ENCODE data around the gene TLK2.
"Not testable (repeated sequence)": the region's sequence is repeated elsewhere in the genome, so short reads cannot be mapped to it uniquely, and the experiment has no call there.

TLK2 gene

GRCh38 chr17:62530936-62531335, 52.3 kb downstream of the TLK2 start:
- not testable (repeated sequence) for H3K4me3 ChIP-seq (ENCODE audit: low read length); H3K4me1 ChIP-seq (ENCODE audit: low read length); H3K9me3 ChIP-seq (replicated peaks; ENCODE audit: insufficient read depth, low read length); H3K36me3 ChIP-seq (replicated peaks; ENCODE audit: insufficient read depth, low read length); H2AFZ ChIP-seq (ENCODE audit: low read length); H3K79me2 ChIP-seq (ENCODE audit: low read length); H4K20me1 ChIP-seq (ENCODE audit: insufficient read depth, low read length); H3K27ac ChIP-seq (ENCODE audit: low read length); DNase-seq; H3F3A ChIP-seq (ENCODE audit: insufficient read depth, low read length); H3K4me2 ChIP-seq (ENCODE audit: low read depth, low read length); H3K27me3 ChIP-seq (replicated peaks; ENCODE audit: insufficient read depth, low read length); H3K9me2 ChIP-seq (replicated peaks; ENCODE audit: insufficient read depth, low read length); H3K9ac ChIP-seq (ENCODE audit: low read length)

- not testable (repeated sequence) for H3K27ac ChIP-seq (ENCODE audit: low read length); H3K27me3 ChIP-seq (replicated peaks; ENCODE audit: insufficient read depth, low read length); H3K4me1 ChIP-seq (ENCODE audit: low read length); H3K79me2 ChIP-seq (ENCODE audit: low read length); H2AFZ ChIP-seq (ENCODE audit: low read length); H3F3A ChIP-seq (ENCODE audit: insufficient read depth, low read length); H3K4me2 ChIP-seq (ENCODE audit: low read depth, low read length); H3K9me2 ChIP-seq (replicated peaks; ENCODE audit: insufficient read depth, low read length); H3K9ac ChIP-seq (ENCODE audit: low read length); H3K36me3 ChIP-seq (replicated peaks; ENCODE audit: insufficient read depth, low read length); H3K4me3 ChIP-seq (ENCODE audit: low read length); H4K20me1 ChIP-seq (ENCODE audit: insufficient read depth, low read length); H3K9me3 ChIP-seq (replicated peaks; ENCODE audit: insufficient read depth, low read length); DNase-seq
These were observed 57.9 kb downstream of the TLK2 start for GRCh38 chr17:62536557-62536956.

GRCh38 chr17:62541073-62541472, 62.4 kb downstream of the TLK2 start:
- not testable (repeated sequence) for H3K9me3 ChIP-seq (replicated peaks; ENCODE audit: insufficient read depth, low read length); H3K4me3 ChIP-seq (ENCODE audit: low read length); H3K9ac ChIP-seq (ENCODE audit: low read length); H3K4me2 ChIP-seq (ENCODE audit: low read depth, low read length); H2AFZ ChIP-seq (ENCODE audit: low read length); H3K4me1 ChIP-seq (ENCODE audit: low read length); H3K9me2 ChIP-seq (replicated peaks; ENCODE audit: insufficient read depth, low read length); H3K27ac ChIP-seq (ENCODE audit: low read length); H3K27me3 ChIP-seq (replicated peaks; ENCODE audit: insufficient read depth, low read length); DNase-seq; H3F3A ChIP-seq (ENCODE audit: insufficient read depth, low read length); H4K20me1 ChIP-seq (ENCODE audit: insufficient read depth, low read length); H3K36me3 ChIP-seq (replicated peaks; ENCODE audit: insufficient read depth, low read length)
- peaks cover 17% of the 10 kb centered on the region for H3K79me2 ChIP-seq (ENCODE audit: low read length)

- not testable (repeated sequence) for H3K4me1 ChIP-seq (ENCODE audit: low read length); H3K27me3 ChIP-seq (replicated peaks; ENCODE audit: insufficient read depth, low read length); H3K27ac ChIP-seq (ENCODE audit: low read length); H2AFZ ChIP-seq (ENCODE audit: low read length); H3F3A ChIP-seq (ENCODE audit: insufficient read depth, low read length); H3K36me3 ChIP-seq (replicated peaks; ENCODE audit: insufficient read depth, low read length); H3K9me2 ChIP-seq (replicated peaks; ENCODE audit: insufficient read depth, low read length); H4K20me1 ChIP-seq (ENCODE audit: insufficient read depth, low read length); H3K4me3 ChIP-seq (ENCODE audit: low read length); H3K4me2 ChIP-seq (ENCODE audit: low read depth, low read length); DNase-seq; H3K9me3 ChIP-seq (replicated peaks; ENCODE audit: insufficient read depth, low read length); H3K9ac ChIP-seq (ENCODE audit: low read length)
- H3K79me2 ChIP-seq (ENCODE audit: low read length): peaks cover 21% of the 10 kb centered on the region
These were observed 64.7 kb downstream of the TLK2 start for GRCh38 chr17:62543278-62543775.

GRCh38 chr17:62546066-62546465, 67.4 kb downstream of the TLK2 start:
- H3K27me3 ChIP-seq (replicated peaks; ENCODE audit: insufficient read depth, low read length); H3K4me1 ChIP-seq (ENCODE audit: low read length); H3K27ac ChIP-seq (ENCODE audit: low read length); H4K20me1 ChIP-seq (ENCODE audit: insufficient read depth, low read length); H3K9ac ChIP-seq (ENCODE audit: low read length); H3K9me3 ChIP-seq (replicated peaks; ENCODE audit: insufficient read depth, low read length); H3K36me3 ChIP-seq (replicated peaks; ENCODE audit: insufficient read depth, low read length); H2AFZ ChIP-seq (ENCODE audit: low read length); H3F3A ChIP-seq (ENCODE audit: insufficient read depth, low read length); DNase-seq; H3K4me3 ChIP-seq (ENCODE audit: low read length); H3K9me2 ChIP-seq (replicated peaks; ENCODE audit: insufficient read depth, low read length); H3K4me2 ChIP-seq (ENCODE audit: low read depth, low read length): not testable (repeated sequence)
- H3K79me2 ChIP-seq (ENCODE audit: low read length): peaks cover 21% of the 10 kb centered on the region

- not testable (repeated sequence) for H3K9me2 ChIP-seq (replicated peaks; ENCODE audit: insufficient read depth, low read length); H3K9me3 ChIP-seq (replicated peaks; ENCODE audit: insufficient read depth, low read length); H2AFZ ChIP-seq (ENCODE audit: low read length); H3K27me3 ChIP-seq (replicated peaks; ENCODE audit: insufficient read depth, low read length); H3K79me2 ChIP-seq (ENCODE audit: low read length); H3F3A ChIP-seq (ENCODE audit: insufficient read depth, low read length); H3K27ac ChIP-seq (ENCODE audit: low read length); H4K20me1 ChIP-seq (ENCODE audit: insufficient read depth, low read length); H3K36me3 ChIP-seq (replicated peaks; ENCODE audit: insufficient read depth, low read length); H3K9ac ChIP-seq (ENCODE audit: low read length); H3K4me1 ChIP-seq (ENCODE audit: low read length)
- peak; percentile 42 for TF ChIP-seq CTCF (IDR thresholded peaks at IDR 0.05; ENCODE audit: low read length)
- peak; percentile 63 for DNase-seq
- peak overlapping the region; percentile 40; the same call in 1 of the 2 replicates for H3K4me2 ChIP-seq (ENCODE audit: low read depth, low read length)
- peak overlapping the region; percentile 32; the same call in 1 of the 2 replicates for H3K4me3 ChIP-seq (ENCODE audit: low read length)
These were observed 74.4 kb downstream of the TLK2 start for GRCh38 chr17:62552851-62553659.

- not testable (repeated sequence) for H3K4me1 ChIP-seq (ENCODE audit: low read length); H2AFZ ChIP-seq (ENCODE audit: low read length); H3K79me2 ChIP-seq (ENCODE audit: low read length); H3K9me3 ChIP-seq (replicated peaks; ENCODE audit: insufficient read depth, low read length); H3F3A ChIP-seq (ENCODE audit: insufficient read depth, low read length); DNase-seq; H3K4me2 ChIP-seq (ENCODE audit: low read depth, low read length); H3K9ac ChIP-seq (ENCODE audit: low read length); H3K4me3 ChIP-seq (ENCODE audit: low read length); H3K9me2 ChIP-seq (replicated peaks; ENCODE audit: insufficient read depth, low read length); H3K27me3 ChIP-seq (replicated peaks; ENCODE audit: insufficient read depth, low read length); H3K27ac ChIP-seq (ENCODE audit: low read length); H3K36me3 ChIP-seq (replicated peaks; ENCODE audit: insufficient read depth, low read length); H4K20me1 ChIP-seq (ENCODE audit: insufficient read depth, low read length)
These were observed 78.9 kb downstream of the TLK2 start for GRCh38 chr17:62557532-62557931.
